ENCODE measurements around the gene DCBLD2. TPM values are rescaled to one million over a fixed set of nuclear protein-coding genes. Genes with fewer than 3 reads are reported as not detected.
A peak's percentile ranks its signal among the peaks of the same experiment; 100 is the strongest.

The DCBLD2 gene
- total RNA-seq, 1 donor from 2014 or later, result 36.5 TPM

DNA sequence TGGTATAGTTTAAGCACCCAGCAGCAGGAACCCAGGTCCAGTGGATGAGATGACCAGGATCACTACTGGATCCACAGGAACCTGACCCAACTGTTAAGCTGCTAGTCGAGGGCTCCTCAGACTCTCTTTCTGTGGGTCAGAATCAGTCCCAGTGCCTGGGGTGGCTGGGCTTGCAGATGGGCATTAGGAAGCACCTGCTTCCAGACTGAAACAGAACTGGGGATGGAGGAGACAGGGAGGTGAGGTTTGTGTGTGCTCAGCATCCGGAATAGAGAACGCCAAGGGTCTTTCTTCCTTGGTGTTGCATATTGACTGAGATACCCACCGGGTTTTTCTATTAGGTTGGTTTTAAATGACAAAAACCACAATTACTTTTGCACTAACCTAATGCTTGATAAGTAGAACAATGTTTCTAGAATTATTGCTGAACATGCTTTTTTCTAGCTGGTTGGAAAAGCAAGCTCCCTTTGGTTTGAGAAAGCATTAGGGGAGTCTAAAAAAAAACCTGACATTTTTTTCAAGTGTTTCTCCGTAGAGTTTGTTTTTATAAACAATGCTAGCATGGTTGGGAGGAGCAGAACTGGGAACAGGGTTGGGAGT lies 137.6 kb downstream of the DCBLD2 start:
- DNase-seq, result peak; percentile 44
- intact Hi-C loops (cut with DNase I), result no loop called here
- TF ChIP-seq, protein P1, sequence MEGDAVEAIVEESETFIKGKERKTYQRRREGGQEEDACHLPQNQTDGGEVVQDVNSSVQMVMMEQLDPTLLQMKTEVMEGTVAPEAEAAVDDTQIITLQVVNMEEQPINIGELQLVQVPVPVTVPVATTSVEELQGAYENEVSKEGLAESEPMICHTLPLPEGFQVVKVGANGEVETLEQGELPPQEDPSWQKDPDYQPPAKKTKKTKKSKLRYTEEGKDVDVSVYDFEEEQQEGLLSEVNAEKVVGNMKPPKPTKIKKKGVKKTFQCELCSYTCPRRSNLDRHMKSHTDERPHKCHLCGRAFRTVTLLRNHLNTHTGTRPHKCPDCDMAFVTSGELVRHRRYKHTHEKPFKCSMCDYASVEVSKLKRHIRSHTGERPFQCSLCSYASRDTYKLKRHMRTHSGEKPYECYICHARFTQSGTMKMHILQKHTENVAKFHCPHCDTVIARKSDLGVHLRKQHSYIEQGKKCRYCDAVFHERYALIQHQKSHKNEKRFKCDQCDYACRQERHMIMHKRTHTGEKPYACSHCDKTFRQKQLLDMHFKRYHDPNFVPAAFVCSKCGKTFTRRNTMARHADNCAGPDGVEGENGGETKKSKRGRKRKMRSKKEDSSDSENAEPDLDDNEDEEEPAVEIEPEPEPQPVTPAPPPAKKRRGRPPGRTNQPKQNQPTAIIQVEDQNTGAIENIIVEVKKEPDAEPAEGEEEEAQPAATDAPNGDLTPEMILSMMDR (IDR thresholded peaks at IDR 0.05), result no peak
- Histone ChIP-seq H3K27me3 (ENCODE audit: low read depth) (no peaks in the 10 kb centered on the region), H3K9me3 (no peaks in the 10 kb centered on the region), H3K4me1 (peaks cover 54% of the 10 kb centered on the region), H3K27ac (peak overlapping the region; percentile 63), H3K36me3 (no peaks in the 10 kb centered on the region), H3K4me3 (peak overlapping the region; percentile 49)
- ATAC-seq, result peak; percentile 4 to 9

DNA sequence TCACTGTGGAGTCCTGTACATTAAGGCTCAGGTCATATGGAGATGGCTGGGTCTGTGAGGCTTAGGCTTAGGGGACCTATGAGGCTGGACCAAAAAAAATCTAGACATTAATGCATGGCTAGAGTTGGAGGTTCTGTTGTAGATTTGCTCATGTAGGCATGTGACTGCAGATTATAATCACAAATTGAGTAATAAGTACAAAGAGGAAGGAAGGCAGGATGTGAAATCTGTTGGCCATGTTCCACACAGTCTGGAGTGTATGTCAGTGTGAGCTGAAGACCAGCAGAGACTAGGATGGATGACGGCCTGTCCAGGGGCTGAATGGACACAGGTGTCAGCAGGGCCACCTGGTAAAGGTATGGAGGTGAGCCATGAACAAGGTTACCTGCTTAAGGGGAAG lies 138.4 kb downstream of the DCBLD2 start, which contains the start of gene ST3GAL6:
TSS of gene ST3GAL6 (plus strand) at position 265 of the 400 bp plus-strand sequence. CDS start 5,101 bp downstream, outside the sequence.
- Histone ChIP-seq H3K9me3 (no peaks in the 10 kb centered on the region), H3K4me1 (peaks cover 54% of the 10 kb centered on the region), H3K27ac (peak within 1 kb of the TSS; percentile 63), H3K36me3 (no peaks in the 10 kb centered on the region), H3K4me3 (peak within 1 kb of the TSS; percentile 49), H3K27me3 (ENCODE audit: low read depth) (no peaks in the 10 kb centered on the region)
- peak; percentile 48 for DNase-seq
- peak; percentile 74 to 86 for ATAC-seq
- TF ChIP-seq, protein P1 (IDR thresholded peaks at IDR 0.05), result no peak
- intact Hi-C loops (cut with DNase I), result no loop called here

DNA sequence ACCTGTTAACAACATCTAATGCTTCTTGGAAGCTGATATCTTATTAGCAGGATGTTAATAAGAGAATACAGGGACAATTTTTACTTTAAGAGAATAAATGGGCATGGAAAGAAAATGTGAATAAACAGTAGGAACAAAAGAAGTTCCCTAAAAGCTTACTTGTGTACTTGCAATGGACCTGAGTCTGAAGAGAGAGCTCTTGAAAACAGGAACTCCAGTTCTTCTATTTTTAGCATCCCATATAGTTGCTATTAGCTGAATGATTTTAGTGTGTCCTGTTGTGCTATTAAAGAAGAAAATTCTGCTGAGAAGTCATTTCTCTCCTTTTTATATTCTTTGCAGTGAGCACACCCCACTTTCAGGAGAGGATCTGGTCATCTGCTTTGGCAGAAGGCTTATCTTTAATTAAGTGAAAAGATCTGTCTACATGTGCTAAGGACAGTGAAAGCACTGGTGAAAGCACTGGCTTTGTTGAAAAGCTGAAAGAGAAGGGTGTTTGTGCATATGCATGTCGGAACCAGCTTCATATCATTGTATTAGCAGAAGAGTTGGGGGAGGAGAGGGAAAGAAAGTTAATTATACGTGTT lies 139.8 kb downstream of the DCBLD2 start:
- Histone ChIP-seq H3K4me3 (no peak overlapping the region), H3K27me3 (ENCODE audit: low read depth) (no peaks in the 10 kb centered on the region), H3K4me1 (peaks cover 54% of the 10 kb centered on the region), H3K27ac (no peak overlapping the region), H3K36me3 (no peaks in the 10 kb centered on the region), H3K9me3 (no peaks in the 10 kb centered on the region)
- ATAC-seq (peak; percentile 53 to 57), DNase-seq (no peak)
- TF ChIP-seq, protein P1 (IDR thresholded peaks at IDR 0.05), result no peak
- intact Hi-C loops (cut with DNase I), result no loop called here

DNA sequence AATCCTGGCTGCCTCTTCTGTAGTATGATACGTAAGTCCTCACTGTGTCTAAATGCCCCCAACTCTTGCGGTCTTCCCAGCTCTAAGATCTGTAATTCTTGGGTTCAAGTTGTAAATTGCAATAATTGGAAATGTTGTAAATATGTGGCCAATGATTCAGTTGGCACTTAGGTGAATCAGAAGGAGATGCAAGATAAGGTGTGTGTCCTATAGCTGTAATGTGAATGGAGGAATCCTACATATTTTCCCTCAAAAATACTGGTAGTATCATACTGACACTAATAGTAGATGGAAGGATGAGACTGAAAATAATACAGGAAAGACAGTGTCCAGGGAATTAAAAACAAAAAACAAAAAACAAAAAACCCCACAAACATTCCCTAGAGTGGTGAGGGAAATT lies 141.9 kb downstream of the DCBLD2 start:
- TF ChIP-seq, protein P1 (IDR thresholded peaks at IDR 0.05), result no peak
- H3K27ac ChIP-seq, result no peak overlapping the region
- intact Hi-C loops (cut with DNase I), result no loop called here

DNA sequence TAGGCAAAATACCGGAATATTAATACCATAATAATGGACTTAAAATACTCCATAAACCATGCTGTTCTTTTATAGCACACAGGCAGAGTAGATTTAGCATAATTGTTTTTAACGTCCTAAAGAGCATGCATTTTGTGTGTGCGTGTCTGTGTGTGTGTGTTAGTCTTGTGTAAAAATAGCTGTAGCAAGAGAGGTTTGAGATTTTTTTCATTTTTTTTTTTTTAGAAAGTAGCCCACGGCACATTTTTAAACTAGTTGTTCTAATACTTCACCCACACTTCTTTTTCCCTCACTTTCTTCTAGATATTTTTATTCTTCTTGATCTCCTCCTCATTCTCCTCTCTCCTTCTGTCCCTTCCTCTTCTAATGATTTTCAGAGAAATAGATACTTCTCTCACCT lies 145.9 kb downstream of the DCBLD2 start:
- intact Hi-C loops (cut with DNase I), result no loop called here
- H3K27ac ChIP-seq, result no peak overlapping the region

More for the DNA sequence above, 141.9 kb downstream of the DCBLD2 start:
- Histone ChIP-seq H3K36me3 (no peaks in the 10 kb centered on the region), H3K4me1 (peaks cover 41% of the 10 kb centered on the region), H3K27me3 (ENCODE audit: low read depth) (no peaks in the 10 kb centered on the region), H3K4me3 (no peak overlapping the region), H3K9me3 (no peaks in the 10 kb centered on the region)
- ATAC-seq (no peak), DNase-seq (no peak)

More for the DNA sequence above, 145.9 kb downstream of the DCBLD2 start:
- Histone ChIP-seq H3K9me3 (no peaks in the 10 kb centered on the region), H3K27me3 (ENCODE audit: low read depth) (no peaks in the 10 kb centered on the region), H3K4me3 (no peak overlapping the region), H3K36me3 (no peaks in the 10 kb centered on the region), H3K4me1 (peaks cover 1% of the 10 kb centered on the region)
- ATAC-seq (no peak), DNase-seq (no peak)
- TF ChIP-seq, protein P1 (IDR thresholded peaks at IDR 0.05), result no peak

Data from lower lobe of right lung (tissue), 2 donors.